Neuronal stem cell (in vitro differentiated cells): Measurements from ENCODE around the gene RLN3.

Source experiments
- DNase-seq: peaks from one replicate; pipeline ENCODE4 v3.0.0-alpha.2; 2013; ENCODE audit warnings: low spot score
- H2AFZ ChIP-seq: one replicate; pipeline ENCODE4 v1.6.1; 2013; ENCODE audit warnings: mild to moderate bottlenecking, low read length, inconsistent platforms
- H2AK5ac ChIP-seq: 2 replicates; pipeline ENCODE4 v1.6.1; 2013; ENCODE audit warnings: low read depth, mild to moderate bottlenecking, inconsistent platforms, low read length, moderate library complexity, mixed read lengths
- H2BK120ac ChIP-seq: 2 replicates; pipeline ENCODE4 v1.6.1; 2013; ENCODE audit warnings: low read depth, mild to moderate bottlenecking, inconsistent platforms, low read length, moderate library complexity, mixed read lengths
- H2BK12ac ChIP-seq: one replicate; pipeline ENCODE4 v1.6.1; 2013; ENCODE audit warnings: low read length, inconsistent platforms
- H2BK15ac ChIP-seq: 2 replicates; pipeline ENCODE4 v1.6.1; 2013; ENCODE audit warnings: mild to moderate bottlenecking, low read length, inconsistent platforms, mixed read lengths
- H2BK5ac ChIP-seq: one replicate; pipeline ENCODE4 v1.6.1; 2013; ENCODE audit warnings: inconsistent platforms, mild to moderate bottlenecking, low read length, moderate library complexity
- H3K14ac ChIP-seq: one replicate; pipeline ENCODE4 v1.6.1; 2013; ENCODE audit warnings: low read length, inconsistent platforms
- H3K18ac ChIP-seq: 2 replicates; pipeline ENCODE4 v1.6.1; 2013; ENCODE audit warnings: low read length, inconsistent platforms
- H3K23ac ChIP-seq: 2 replicates; pipeline ENCODE4 v1.6.1; 2013; ENCODE audit warnings: low read depth, mild to moderate bottlenecking, mixed read lengths, low read length, inconsistent platforms; ENCODE audit not compliant: poor library complexity
- H3K27ac ChIP-seq: replicated peaks from 3 replicates; pipeline ENCODE4 v1.5.1; 2013; ENCODE audit warnings: low read length, inconsistent platforms
- H3K27me3 ChIP-seq, 3 experiments: 2 replicates each; pipeline ENCODE4 v1.6.1; 2013; ENCODE audit warnings: low read length in 3 of 3, mild to moderate bottlenecking in 2 of 3, inconsistent platforms in 1 of 3, low read depth in 1 of 3, mixed read lengths in 1 of 3, moderate library complexity in 1 of 3; ENCODE audit not compliant: control insufficient read depth in 3 of 3, insufficient read depth in 3 of 3
- H3K36me3 ChIP-seq, 2 donors: replicated peaks in 1 of 2; 2 replicates each; pipeline ENCODE4 v1.6.1; 2013; ENCODE audit warnings: low read length in 2 of 2; ENCODE audit not compliant: control insufficient read depth in 2 of 2, insufficient read depth in 2 of 2
- H3K4ac ChIP-seq: 2 replicates; pipeline ENCODE4 v1.6.1; 2013; ENCODE audit warnings: inconsistent platforms, mild to moderate bottlenecking, low read length, moderate library complexity
- H3K4me1 ChIP-seq, 2 donors: 1 replicate in 1 of 2; 2 replicates in 1 of 2; pipeline ENCODE4 v1.6.1; 2013; ENCODE audit warnings: low read length in 2 of 2, low read depth in 1 of 2; ENCODE audit not compliant: control insufficient read depth in 2 of 2, insufficient read depth in 1 of 2
- H3K4me2 ChIP-seq: one replicate; pipeline ENCODE4 v1.6.1; 2013; ENCODE audit warnings: mild to moderate bottlenecking, low read length, inconsistent platforms; ENCODE audit not compliant: insufficient read depth, poor library complexity, severe bottlenecking
- H3K4me3 ChIP-seq, 2 donors: 2 replicates each; pipeline ENCODE4 v1.5.1; 2013; ENCODE audit warnings: low read length in 2 of 2, mild to moderate bottlenecking in 2 of 2, inconsistent platforms in 1 of 2, moderate library complexity in 1 of 2
- H3K79me1 ChIP-seq: one replicate; pipeline ENCODE4 v1.6.1; 2013; ENCODE audit warnings: low read depth, mild to moderate bottlenecking, inconsistent platforms, low read length, moderate library complexity
- H3K9ac ChIP-seq: one replicate; pipeline ENCODE4 v1.6.1; 2013; ENCODE audit warnings: mild to moderate bottlenecking, low read depth, low read length, inconsistent platforms; ENCODE audit not compliant: poor library complexity
- H3K9me3 ChIP-seq, 2 donors: replicated peaks in 1 of 2; 2 replicates each; pipeline versions ENCODE3 to v1.6.1; 2013; ENCODE audit warnings: low read length in 2 of 2, mild to moderate bottlenecking in 2 of 2, inconsistent platforms in 1 of 2, low read depth in 1 of 2, mixed read lengths in 1 of 2, moderate library complexity in 1 of 2; ENCODE audit not compliant: control insufficient read depth in 2 of 2, insufficient read depth in 1 of 2
- H4K8ac ChIP-seq: one replicate; pipeline ENCODE4 v1.6.1; 2013; ENCODE audit warnings: low read depth, mild to moderate bottlenecking, inconsistent platforms, low read length, moderate library complexity
- H4K91ac ChIP-seq: one replicate; pipeline ENCODE4 v1.6.1; 2013; ENCODE audit warnings: low read length, low read depth, mild to moderate bottlenecking, inconsistent platforms; ENCODE audit not compliant: poor library complexity
- WGBS, 2 donors: extraction: QIAGEN DNeasy Blood & Tissue Kit; methylation state at CpG; one replicate each; pipeline ENCODE4 v1.1.7; 2013; ENCODE audit warnings: missing lambda C conversion rate in 2 of 2, mixed read lengths in 1 of 2; ENCODE audit not compliant: insufficient read length in 2 of 2, insufficient replicate concordance in 1 of 2; ENCODE audit errors: extremely low coverage in 2 of 2; 5-methylcytosine and 5-hydroxymethylcytosine counted together

Gene RLN3

GRCh38 chr19:14062558-14062855 is 34.6 kb downstream of the RLN3 start:
- no peak overlapping the region for H2BK15ac ChIP-seq
- no peak overlapping the region for H3K27ac ChIP-seq
- no peak overlapping the region for H3K4ac ChIP-seq
- no peak overlapping the region for H2BK120ac ChIP-seq
- peaks cover 0 to 17% (median 14%) of the 10 kb centered on the region in 3 experiments for H3K27me3 ChIP-seq
- H3K79me1 ChIP-seq, result no peaks in the 10 kb centered on the region
- H4K8ac ChIP-seq, result no peak overlapping the region
- WGBS, 2 donors, result no CpG with 5 or more reads among the region's 5 CpGs
- DNase-seq, result no peak
- no peak overlapping the region for H2AK5ac ChIP-seq
- H3K9me3 ChIP-seq, result no peaks in the 10 kb centered on the region
- H2BK12ac ChIP-seq, result no peak overlapping the region
- no peak overlapping the region for H2BK5ac ChIP-seq
- no peaks in the 10 kb centered on the region for H3K36me3 ChIP-seq
- no peak overlapping the region for H3K14ac ChIP-seq
- no peak overlapping the region for H3K4me3 ChIP-seq
- no peak overlapping the region for H3K23ac ChIP-seq
- H4K91ac ChIP-seq, result no peak overlapping the region
- H3K18ac ChIP-seq, result no peak overlapping the region
- H2AFZ ChIP-seq, result no peak overlapping the region
- H3K4me2 ChIP-seq, result no peak overlapping the region
- peaks cover 3 to 4% of the 10 kb centered on the region in 2 donors for H3K4me1 ChIP-seq
- no peak overlapping the region for H3K9ac ChIP-seq

DNA sequence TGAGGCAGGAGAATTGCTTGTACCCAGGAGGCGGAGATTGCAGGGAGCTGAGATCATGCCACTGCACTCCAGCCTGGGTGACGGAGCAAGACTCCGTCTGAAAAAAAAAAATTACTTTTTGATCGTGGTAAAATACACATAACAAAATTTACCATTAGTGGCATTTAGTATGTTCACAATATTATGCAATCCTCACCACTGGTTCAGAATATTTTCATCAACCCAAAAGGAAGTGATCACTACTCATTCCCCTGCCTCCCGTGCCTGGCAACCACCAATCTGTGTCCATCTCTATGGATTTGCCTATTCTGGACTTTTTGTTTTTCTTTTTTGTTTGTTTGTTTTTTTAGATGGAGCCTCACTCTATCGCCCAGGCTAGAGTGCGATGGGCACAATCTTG is 35.2 kb downstream of the RLN3 start:
- no peak overlapping the region for H3K4me3 ChIP-seq

DNA sequence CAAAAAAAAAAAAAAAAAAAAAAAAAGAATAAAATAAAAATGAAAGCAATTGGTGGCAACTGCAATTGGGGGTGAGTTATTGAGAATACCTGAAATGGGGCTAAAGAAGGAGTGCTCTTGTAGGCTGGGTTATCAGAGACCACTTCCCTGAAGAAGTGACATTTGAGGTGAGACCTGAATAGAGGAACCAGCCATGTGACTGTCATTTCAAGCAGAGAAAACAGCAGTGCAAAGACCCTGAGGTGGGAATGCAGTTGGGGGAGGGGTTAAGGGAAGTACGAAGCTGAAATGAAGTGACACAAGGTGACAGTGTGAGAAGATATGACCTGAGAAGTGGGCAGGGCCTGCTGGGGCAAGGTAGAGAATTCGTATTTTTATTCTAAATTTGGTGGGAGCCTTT is 38.2 kb downstream of the RLN3 start:
- no peaks in the 10 kb centered on the region for H3K4me1 ChIP-seq
- H3K9ac ChIP-seq, result no peak overlapping the region
- DNase-seq, result no peak
- H3K36me3 ChIP-seq, result no peaks in the 10 kb centered on the region
- no peak overlapping the region for H3K18ac ChIP-seq
- no peaks in the 10 kb centered on the region for H3K9me3 ChIP-seq
- H2BK12ac ChIP-seq, result no peak overlapping the region
- no peaks in the 10 kb centered on the region for H3K79me1 ChIP-seq
- no peak overlapping the region for H2AK5ac ChIP-seq
- H3K4ac ChIP-seq, result no peak overlapping the region
- H3K4me3 ChIP-seq, result no peak overlapping the region
- no peak overlapping the region for H2BK15ac ChIP-seq
- H3K23ac ChIP-seq, result no peak overlapping the region
- H3K27ac ChIP-seq, result no peak overlapping the region
- no peaks in the 10 kb centered on the region for H3K27me3 ChIP-seq
- H2AFZ ChIP-seq, result no peak overlapping the region
- no peak overlapping the region for H2BK120ac ChIP-seq
- no CpG with 5 or more reads among the region's 2 CpGs for WGBS, 2 donors
- no peak overlapping the region for H3K4me2 ChIP-seq
- no peak overlapping the region for H2BK5ac ChIP-seq
- H4K8ac ChIP-seq, result no peak overlapping the region
- H4K91ac ChIP-seq, result no peak overlapping the region
- no peak overlapping the region for H3K14ac ChIP-seq

More for the DNA sequence above, 35.2 kb downstream of the RLN3 start:
- H2BK5ac ChIP-seq, result no peak overlapping the region
- H3K9ac ChIP-seq, result no peak overlapping the region
- no peak overlapping the region for H2BK120ac ChIP-seq
- H3K27me3 ChIP-seq, result peaks cover 0 to 12% (median 12%) of the 10 kb centered on the region in 3 experiments
- WGBS, 2 donors, result no CpG with 5 or more reads among the region's 7 CpGs
- H3K79me1 ChIP-seq, result no peaks in the 10 kb centered on the region
- no peak overlapping the region for H4K8ac ChIP-seq
- no peak overlapping the region for H2AK5ac ChIP-seq
- DNase-seq, result no peak
- no peak overlapping the region for H3K18ac ChIP-seq
- H3K4me2 ChIP-seq, result no peak overlapping the region
- no peak overlapping the region for H3K4ac ChIP-seq
- H3K23ac ChIP-seq, result no peak overlapping the region
- H4K91ac ChIP-seq, result no peak overlapping the region
- H3K27ac ChIP-seq, result no peak overlapping the region
- no peak overlapping the region for H3K14ac ChIP-seq
- no peaks in the 10 kb centered on the region for H3K9me3 ChIP-seq
- no peak overlapping the region for H2BK12ac ChIP-seq
- no peak overlapping the region for H2BK15ac ChIP-seq
- no peak overlapping the region for H2AFZ ChIP-seq
- peaks cover 2 to 3% of the 10 kb centered on the region in 2 donors for H3K4me1 ChIP-seq
- H3K36me3 ChIP-seq, result no peaks in the 10 kb centered on the region

DNA sequence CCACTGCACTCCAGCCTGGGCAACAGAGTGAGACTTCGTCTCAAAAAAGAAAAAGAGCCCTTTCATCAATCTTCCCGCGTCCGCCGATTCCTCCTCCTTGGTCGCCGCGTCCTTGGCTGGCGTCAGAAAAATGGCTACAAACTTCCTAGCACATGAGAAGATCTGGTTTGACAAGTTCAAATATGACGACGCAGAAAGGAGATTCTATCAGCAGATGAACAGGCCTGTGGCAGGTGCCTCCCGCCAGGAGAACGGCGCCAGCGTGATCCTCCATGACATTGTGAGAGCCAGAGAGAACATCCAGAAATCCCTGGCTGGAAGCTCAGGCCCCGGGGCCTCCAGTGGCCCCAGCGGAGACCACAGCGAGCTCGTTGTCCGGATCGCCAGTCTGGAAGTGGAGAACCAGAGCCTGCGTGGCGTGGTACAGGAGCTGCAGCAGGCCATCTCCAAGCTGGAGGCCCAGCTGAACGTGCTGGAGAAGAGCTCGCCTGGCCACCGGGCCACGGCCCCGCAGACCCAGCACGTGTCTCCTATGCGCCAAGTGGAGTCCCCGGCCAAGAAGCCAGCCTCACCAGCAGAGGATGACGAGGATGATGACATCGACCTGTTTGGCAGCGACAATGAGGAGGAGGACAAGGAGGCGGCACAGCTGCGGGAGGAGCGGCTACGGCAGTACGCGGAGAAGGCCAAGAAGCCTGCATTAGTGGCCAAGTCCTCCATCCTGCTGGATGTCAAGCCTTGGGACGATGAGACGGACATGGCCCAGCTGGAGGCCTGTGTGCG is 42.5 kb downstream of the RLN3 start:
- peaks cover 11 to 14% of the 10 kb centered on the region in 2 donors for H3K4me1 ChIP-seq
- no peak overlapping the region for H3K9ac ChIP-seq
- H3K18ac ChIP-seq, result no peak overlapping the region
- no peak overlapping the region for H3K4me2 ChIP-seq
- no peak overlapping the region for H3K4me3 ChIP-seq
- H3K4ac ChIP-seq, result no peak overlapping the region
- H3K27ac ChIP-seq, result no peak overlapping the region
- no peak overlapping the region for H3K23ac ChIP-seq
- H3K79me1 ChIP-seq, result no peaks in the 10 kb centered on the region
- H2AK5ac ChIP-seq, result peak overlapping the region; percentile 81
- H3K36me3 ChIP-seq, result no peaks in the 10 kb centered on the region
- no peak for DNase-seq
- peaks cover 0 to 36% (median 9%) of the 10 kb centered on the region in 3 experiments for H3K27me3 ChIP-seq
- no peak overlapping the region for H2BK12ac ChIP-seq
- WGBS, 2 donors, result no CpG with 5 or more reads among the region's 43 CpGs
- H2BK5ac ChIP-seq, result no peak overlapping the region
- H2BK120ac ChIP-seq, result no peak overlapping the region
- H4K91ac ChIP-seq, result no peak overlapping the region
- H2AFZ ChIP-seq, result no peak overlapping the region
- H3K9me3 ChIP-seq, result no peaks in the 10 kb centered on the region
- H3K14ac ChIP-seq, result no peak overlapping the region
- no peak overlapping the region for H2BK15ac ChIP-seq
- no peak overlapping the region for H4K8ac ChIP-seq
